ENCODE measurements around the gene NEBL. TPM values are rescaled to one million over a fixed set of nuclear protein-coding genes. Genes with fewer than 3 reads are reported as not detected.

The NEBL gene
- polyA plus RNA-seq, 1 experiment, result not detected

DNA sequence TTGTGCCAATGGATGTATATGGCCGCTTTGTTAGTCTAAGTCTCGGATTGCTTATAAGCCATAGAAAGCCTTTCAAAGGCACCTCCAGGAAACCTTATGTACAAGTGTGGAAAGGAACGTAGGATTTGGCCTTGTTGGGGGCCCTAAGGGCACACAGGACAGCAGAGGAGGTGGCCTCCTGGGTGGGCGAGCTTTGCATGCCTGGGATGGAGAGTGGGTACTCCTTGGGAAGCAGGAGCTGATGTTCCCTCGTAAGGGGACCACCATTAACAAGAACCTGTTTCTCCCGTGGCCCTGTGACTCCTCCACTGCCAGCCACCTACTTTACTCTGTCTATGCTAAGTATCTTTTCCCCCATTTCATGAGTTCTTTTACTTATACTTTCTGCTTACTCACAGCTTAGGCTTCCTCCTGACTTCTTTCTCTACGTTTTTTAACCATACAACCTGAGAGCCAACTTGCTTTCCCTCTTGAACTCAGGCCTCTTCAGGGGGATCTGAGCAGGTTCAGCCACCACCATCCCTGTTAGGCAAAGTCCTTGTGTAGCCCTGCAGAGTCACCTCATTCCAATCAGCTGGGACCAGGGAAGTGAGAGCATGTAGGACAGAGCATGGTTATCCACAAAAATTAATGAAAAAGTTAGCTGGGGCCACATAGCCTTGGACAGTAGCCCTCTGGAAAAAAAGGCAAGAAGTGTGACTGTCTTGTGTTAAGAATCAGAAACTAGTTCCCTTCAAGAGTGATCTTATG is 118.9 kb downstream of the NEBL start:
- Histone ChIP-seq H3K36me3 (ENCODE audit: control insufficient read depth, insufficient read depth, low read length) (no peaks in the 10 kb centered on the region), H3K27me3 (ENCODE audit: control insufficient read depth, insufficient read depth, low read length) (no peaks in the 10 kb centered on the region), H3K4me3 (ENCODE audit: low read depth, low read length) (no peak overlapping the region)
- ChIA-PET POLR2A (no interaction called here), CTCF (interaction anchor here (0.6 to 1.4 kb wide), 2 partner anchors 14 to 56 kb away, joined by 3 to 4 read pairs; no protein-coding TSS in a partner anchor)
- no peak for DNase-seq (ENCODE audit: low read depth)
- TF ChIP-seq, protein P1, sequence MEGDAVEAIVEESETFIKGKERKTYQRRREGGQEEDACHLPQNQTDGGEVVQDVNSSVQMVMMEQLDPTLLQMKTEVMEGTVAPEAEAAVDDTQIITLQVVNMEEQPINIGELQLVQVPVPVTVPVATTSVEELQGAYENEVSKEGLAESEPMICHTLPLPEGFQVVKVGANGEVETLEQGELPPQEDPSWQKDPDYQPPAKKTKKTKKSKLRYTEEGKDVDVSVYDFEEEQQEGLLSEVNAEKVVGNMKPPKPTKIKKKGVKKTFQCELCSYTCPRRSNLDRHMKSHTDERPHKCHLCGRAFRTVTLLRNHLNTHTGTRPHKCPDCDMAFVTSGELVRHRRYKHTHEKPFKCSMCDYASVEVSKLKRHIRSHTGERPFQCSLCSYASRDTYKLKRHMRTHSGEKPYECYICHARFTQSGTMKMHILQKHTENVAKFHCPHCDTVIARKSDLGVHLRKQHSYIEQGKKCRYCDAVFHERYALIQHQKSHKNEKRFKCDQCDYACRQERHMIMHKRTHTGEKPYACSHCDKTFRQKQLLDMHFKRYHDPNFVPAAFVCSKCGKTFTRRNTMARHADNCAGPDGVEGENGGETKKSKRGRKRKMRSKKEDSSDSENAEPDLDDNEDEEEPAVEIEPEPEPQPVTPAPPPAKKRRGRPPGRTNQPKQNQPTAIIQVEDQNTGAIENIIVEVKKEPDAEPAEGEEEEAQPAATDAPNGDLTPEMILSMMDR (IDR thresholded peaks at IDR 0.05; ENCODE audit: insufficient read depth, low read depth, low read length), result no peak

DNA sequence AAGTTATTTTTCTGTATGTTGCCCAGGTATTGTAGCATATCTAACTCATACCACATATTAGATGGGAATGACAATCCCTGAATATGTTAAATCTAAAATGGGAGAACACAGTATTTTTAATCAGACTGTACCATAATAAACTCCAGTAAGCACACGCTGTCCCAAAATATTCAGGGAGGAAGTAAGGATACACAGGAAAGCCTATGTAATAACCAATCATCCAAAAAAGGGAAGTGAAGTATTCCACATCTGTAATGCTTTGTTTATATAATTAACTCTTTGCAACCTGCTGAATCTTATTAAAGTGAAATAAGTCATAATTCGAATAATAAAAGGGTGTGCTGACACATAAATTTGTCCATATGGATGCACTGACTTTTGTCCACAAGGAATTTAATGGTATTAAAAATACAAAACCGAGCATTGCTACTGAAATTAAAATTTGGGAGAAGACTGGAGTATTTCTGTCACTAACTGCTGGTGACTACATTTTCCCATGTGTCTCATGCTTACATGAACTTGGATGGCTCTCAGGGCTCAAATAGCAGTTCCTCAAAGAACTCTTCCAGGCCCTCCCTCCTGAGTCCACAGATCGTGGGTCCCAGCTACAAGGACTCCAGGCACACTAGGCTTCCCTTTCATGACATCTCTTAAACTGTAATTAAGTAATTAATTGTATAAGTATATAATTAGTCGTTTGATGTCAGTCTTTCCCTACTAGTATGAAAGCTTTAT is 120.6 kb downstream of the NEBL start:
- H3K36me3 ChIP-seq (ENCODE audit: control insufficient read depth, insufficient read depth, low read length), result no peaks in the 10 kb centered on the region
- H3K27me3 ChIP-seq (ENCODE audit: control insufficient read depth, insufficient read depth, low read length), result no peaks in the 10 kb centered on the region
- ChIA-PET CTCF (no interaction called here), POLR2A (no interaction called here)
- H3K4me3 ChIP-seq (ENCODE audit: low read depth, low read length), result no peak overlapping the region
- DNase-seq (ENCODE audit: low read depth), result no peak
- TF ChIP-seq, protein P1 (IDR thresholded peaks at IDR 0.05; ENCODE audit: insufficient read depth, low read depth, low read length), result no peak

DNA sequence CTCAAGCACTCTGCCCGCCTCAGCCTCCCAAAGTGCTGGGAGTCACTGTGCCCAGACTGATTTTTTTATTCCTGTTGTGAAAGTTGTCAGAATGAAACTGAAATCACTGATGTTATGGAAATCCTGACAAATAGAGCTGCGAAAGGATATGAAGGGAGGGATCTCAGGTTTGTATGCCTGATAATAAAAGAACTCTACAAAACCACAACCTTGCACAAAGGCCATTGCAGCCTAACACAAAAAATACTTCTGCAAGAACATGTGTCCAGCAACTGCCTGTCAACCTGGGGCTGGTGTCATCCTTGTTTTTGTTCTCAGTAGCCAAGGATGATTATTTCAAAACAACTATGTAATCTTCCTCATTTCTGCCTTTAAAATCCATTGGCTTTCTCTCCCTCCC is 126.1 kb downstream of the NEBL start:
- Histone ChIP-seq H3K4me3 (ENCODE audit: low read depth, low read length) (no peak overlapping the region), H3K27me3 (ENCODE audit: control insufficient read depth, insufficient read depth, low read length) (no peaks in the 10 kb centered on the region), H3K36me3 (ENCODE audit: control insufficient read depth, insufficient read depth, low read length) (no peaks in the 10 kb centered on the region)
- TF ChIP-seq, protein P1 (IDR thresholded peaks at IDR 0.05; ENCODE audit: insufficient read depth, low read depth, low read length), result no peak
- no peak for DNase-seq (ENCODE audit: low read depth)
- ChIA-PET POLR2A (no interaction called here), CTCF (no interaction called here)

DNA sequence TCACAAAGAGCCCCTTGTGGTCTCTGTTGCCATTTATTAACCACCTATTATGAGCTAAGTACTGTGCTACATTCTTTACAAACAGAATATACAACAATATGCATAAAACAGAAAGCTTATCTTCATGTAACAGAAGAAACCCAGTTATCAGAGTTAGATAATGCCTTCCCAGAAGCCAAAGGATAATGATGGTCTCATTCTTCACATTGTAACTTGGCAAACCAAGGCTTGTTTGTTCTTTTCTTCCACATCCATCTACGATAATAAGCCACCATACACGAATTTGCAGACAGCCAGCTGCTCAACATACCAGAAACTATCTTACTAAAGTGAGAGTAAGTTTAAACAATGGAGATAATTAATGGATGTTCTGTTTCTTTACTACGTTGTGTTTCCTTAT is 127.6 kb downstream of the NEBL start:
- DNase-seq (ENCODE audit: low read depth), result no peak
- CTCF ChIA-PET, result no interaction called here
- POLR2A ChIA-PET, result no interaction called here

DNA sequence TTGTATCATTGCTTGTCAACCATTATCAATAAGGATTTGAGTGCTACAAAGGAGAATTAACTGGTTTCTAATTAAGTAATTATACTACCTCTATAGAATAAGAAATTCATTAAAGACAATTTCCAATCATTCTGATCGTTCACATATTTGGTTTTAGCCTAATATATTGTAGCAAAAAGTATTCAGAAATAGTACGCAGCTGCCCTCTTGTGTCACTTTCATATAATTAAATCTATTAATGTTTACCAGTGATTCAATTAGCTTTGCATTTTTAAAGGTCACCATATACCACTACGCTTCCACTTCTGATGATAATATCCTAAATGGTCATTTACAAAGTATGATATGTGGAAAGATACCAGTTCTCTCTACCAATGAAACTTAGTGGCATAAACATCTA is 128.3 kb downstream of the NEBL start:
- Histone ChIP-seq H3K36me3 (ENCODE audit: control insufficient read depth, insufficient read depth, low read length) (no peaks in the 10 kb centered on the region), H3K27me3 (ENCODE audit: control insufficient read depth, insufficient read depth, low read length) (no peaks in the 10 kb centered on the region), H3K4me3 (ENCODE audit: low read depth, low read length) (no peak overlapping the region)
- no peak for DNase-seq (ENCODE audit: low read depth)
- ChIA-PET CTCF (no interaction called here), POLR2A (no interaction called here)
- TF ChIP-seq, protein P1 (IDR thresholded peaks at IDR 0.05; ENCODE audit: insufficient read depth, low read depth, low read length), result no peak

More for the DNA sequence above, 127.6 kb downstream of the NEBL start:
- Histone ChIP-seq H3K27me3 (ENCODE audit: control insufficient read depth, insufficient read depth, low read length) (no peaks in the 10 kb centered on the region), H3K4me3 (ENCODE audit: low read depth, low read length) (no peak overlapping the region), H3K36me3 (ENCODE audit: control insufficient read depth, insufficient read depth, low read length) (no peaks in the 10 kb centered on the region)
- TF ChIP-seq, protein P1 (IDR thresholded peaks at IDR 0.05; ENCODE audit: insufficient read depth, low read depth, low read length), result no peak
